B cell (primary cell): ENCODE measurements around the gene FGF5. TPM values are rescaled to one million over a fixed set of nuclear protein-coding genes. Genes with fewer than 3 reads are reported as not detected.

ENCODE experiments used
- ATAC-seq: fragments of 200-7000 bp; cut with Tn5 transposase; one replicate; pipeline ENCODE4 v1.10.0; 2021; ENCODE audit warnings: low read depth, mild to moderate bottlenecking, moderate number of reproducible peaks, moderate library complexity
- CTCF ChIA-PET: fragments of 350-600 bp; sonication (Branson Sonifier 250); formaldehyde crosslinking; loops from one replicate; lab custom pipeline; 2021; ENCODE audit warnings: antibody characterized with exemption, inconsistent platforms; lab: Charles Lee
- POLR2A ChIA-PET: fragments of 350-600 bp; sonication (Branson Sonifier 250); formaldehyde crosslinking; loops from one replicate; lab custom pipeline; 2021; ENCODE audit warnings: antibody characterized with exemption; lab: Charles Lee
- DNase-seq: peaks from one replicate; pipeline ENCODE4 v3.0.0; 2013
- H2AFZ ChIP-seq: 2 replicates; pipeline ENCODE4 v1.6.1; 2012; ENCODE audit warnings: mild to moderate bottlenecking, low read depth, low read length; ENCODE audit not compliant: insufficient read depth, poor library complexity, severe bottlenecking
- H3K27ac ChIP-seq, 2 donors: 1 replicate in 1 of 2; 2 replicates in 1 of 2; pipeline ENCODE4 v1.5.1; 2012 to 2013; ENCODE audit warnings: low read length in 2 of 2, mild to moderate bottlenecking in 2 of 2, moderate library complexity in 1 of 2
- H3K27me3 ChIP-seq, 4 experiments: fragments of 200-600 bp in 1 of 4; sonication (generic) in 1 of 4; replicated peaks in 1 of 4; 1 replicate in 2 of 4; 2 replicates in 2 of 4; pipeline versions ENCODE4 v1.6.1 to v1.7.0; 2013 to 2016; ENCODE audit warnings: low read length in 3 of 4, mild to moderate bottlenecking in 2 of 4, mixed read lengths in 1 of 4, moderate library complexity in 1 of 4; ENCODE audit not compliant: insufficient read depth in 4 of 4, control insufficient read depth in 3 of 4; ENCODE audit errors: control extremely low read depth in 1 of 4
- H3K36me3 ChIP-seq, 2 experiments: replicated peaks in 1 of 2; 1 replicate in 1 of 2; 2 replicates in 1 of 2; pipeline versions ENCODE4 v1.6.1 to v1.7.1; 2013; ENCODE audit warnings: low read length in 1 of 2; ENCODE audit not compliant: insufficient read depth in 2 of 2, control insufficient read depth in 1 of 2; ENCODE audit errors: control extremely low read depth in 1 of 2, extremely low read depth in 1 of 2
- H3K4me1 ChIP-seq, 2 donors: fragments of 200-600 bp in 1 of 2; sonication (generic) in 1 of 2; 1 replicate in 1 of 2; 2 replicates in 1 of 2; pipeline versions ENCODE4 v1.5.1 to v1.6.1; 2013 to 2017; ENCODE audit warnings: low read length in 2 of 2; ENCODE audit not compliant: control insufficient read depth in 2 of 2, insufficient read depth in 2 of 2
- H3K4me2 ChIP-seq: replicated peaks from 2 replicates; pipeline ENCODE3; 2012; ENCODE audit warnings: mild to moderate bottlenecking, low read depth, low read length; ENCODE audit not compliant: poor library complexity, severe bottlenecking
- H3K4me3 ChIP-seq, 5 experiments: fragments of 200-600 bp in 1 of 5; sonication (generic) in 1 of 5; 1 replicate in 3 of 5; 2 replicates in 2 of 5; pipeline versions ENCODE4 v1.5.1 to v1.7.0; 2011 to 2016; ENCODE audit warnings: low read length in 4 of 5, mild to moderate bottlenecking in 4 of 5, low read depth in 2 of 5, control low read depth in 1 of 5, moderate library complexity in 1 of 5; ENCODE audit not compliant: insufficient read depth in 1 of 5; ENCODE audit errors: control extremely low read depth in 1 of 5, extremely low read depth in 1 of 5
- H3K79me2 ChIP-seq: fragments of 200-600 bp; sonication (generic); one replicate; pipeline ENCODE4 v1.6.0; 2016; ENCODE audit warnings: low read length; ENCODE audit not compliant: control insufficient read depth, insufficient read depth
- H3K9ac ChIP-seq: fragments of 200-600 bp; sonication (generic); 2 replicates; pipeline ENCODE4 v1.6.1; 2017; ENCODE audit warnings: mild to moderate bottlenecking, low read length, moderate library complexity
- H3K9me3 ChIP-seq, 3 donors: one replicate each; pipeline versions ENCODE4 v1.6.1 to v1.7.1; 2013; ENCODE audit warnings: low read length in 2 of 3; ENCODE audit not compliant: control insufficient read depth in 2 of 3, insufficient read depth in 1 of 3; ENCODE audit errors: control extremely low read depth in 1 of 3
- H4K20me1 ChIP-seq: 2 replicates; pipeline ENCODE4 v1.6.0; 2012; ENCODE audit warnings: mild to moderate bottlenecking, low read length; ENCODE audit not compliant: insufficient read depth, control insufficient read depth, poor library complexity, severe bottlenecking
- H3K27ac Mint-ChIP-seq: one replicate; pipeline ENCODE4 v1.8.0; 2021; ENCODE audit warnings: mixed read lengths
- H3K27me3 Mint-ChIP-seq: one replicate; pipeline ENCODE4 v1.8.0; 2021; ENCODE audit warnings: mixed read lengths
- H3K4me1 Mint-ChIP-seq: one replicate; pipeline ENCODE4 v1.8.0; 2021; ENCODE audit warnings: mixed read lengths
- H3K4me3 Mint-ChIP-seq: one replicate; pipeline ENCODE4 v1.8.0; 2021; ENCODE audit warnings: mixed read lengths
- H3K9me3 Mint-ChIP-seq: one replicate; pipeline ENCODE4 v1.8.0; 2022; ENCODE audit warnings: mixed read lengths; ENCODE audit not compliant: insufficient read depth
- CTCF ChIP-seq: fragments of 200-600 bp; IDR thresholded peaks from one replicate; pipeline ENCODE4 v1.8.0; 2022; ENCODE audit warnings: antibody characterized with exemption, mild to moderate bottlenecking
- EZH2 ChIP-seq: IDR thresholded peaks from 2 replicates; pipeline ENCODE4 v1.6.1; 2012; ENCODE audit warnings: borderline replicate concordance, low read depth, mild to moderate bottlenecking, moderate library complexity, low read length; ENCODE audit not compliant: insufficient read depth, poor library complexity, severe bottlenecking
- WGBS: methylation state at CpG from one replicate; pipeline ENCODE4 v1.1.5; 2013; ENCODE audit warnings: missing lambda C conversion rate; ENCODE audit not compliant: insufficient coverage; 5-methylcytosine and 5-hydroxymethylcytosine counted together
- intact Hi-C: fragments of 100-400 bp; cut with micrococcal nuclease; formaldehyde crosslinking; loops from one replicate; pipeline ENCODE4 v1.10.0; 2022
- polyA plus RNA-seq: library from polyadenylated mRNA; depleted of rRNA; stranded (reverse); fragments of >200 nt; gene quantifications from 2 replicates; pipeline ENCODE4 v1.2.3, GENCODE V29; 2012
- total RNA-seq, 2 donors: library from RNA; stranded (reverse); fragments of 120-200 nt in 1 of 2; gene quantifications; 1 replicate in 1 of 2; 2 replicates in 1 of 2; pipeline versions ENCODE4 v1.2.3 to v1.2.4, GENCODE V29; 2013 to 2022

The FGF5 gene
- total and polyA plus RNA-seq, 2 donors (not counting 1 experiment from before 2014, with no cell fraction given), result 0.01 TPM; not detected in 1

- POLR2A ChIA-PET, result no interaction called here
- H3K4me2 ChIP-seq, result no peak overlapping the region
- Mint-ChIP-seq H3K4me1 (peaks cover 38% of the 10 kb centered on the region), H3K27me3 (peaks cover 89% of the 10 kb centered on the region), H3K27ac (no peak overlapping the region), H3K4me3 (no peak overlapping the region), H3K9me3 (no peaks in the 10 kb centered on the region)
- H3K79me2 ChIP-seq, result no peaks in the 10 kb centered on the region
- no peak overlapping the region for H3K9ac ChIP-seq
- WGBS, result 48% methylated on average over 35 of the region's 36 CpGs
- peaks cover 0 to 14% (median 1%) of the 10 kb centered on the region in 3 donors for H3K9me3 ChIP-seq
- H2AFZ ChIP-seq, result no peak overlapping the region
- intact Hi-C loops, result no loop called here
- H3K4me3 ChIP-seq, result no peak overlapping the region
- DNase-seq, result no peak
- peaks cover 23 to 37% of the 10 kb centered on the region in 2 donors for H3K4me1 ChIP-seq
- no peaks in the 10 kb centered on the region for H4K20me1 ChIP-seq
- H3K36me3 ChIP-seq, result no peaks in the 10 kb centered on the region
- H3K27me3 ChIP-seq, result peaks cover 0 to 59% (median 38%) of the 10 kb centered on the region in 4 experiments
- ATAC-seq, result no peak
- no peak overlapping the region for H3K27ac ChIP-seq
- CTCF ChIA-PET, result no interaction called here
- no peak for TF ChIP-seq EZH2
- TF ChIP-seq CTCF, result no peak
These were observed 2.7 kb upstream of the FGF5 start for GRCh38 chr4:80263541-80264351.

- no peak for DNase-seq
- Histone ChIP-seq H3K4me2 (no peak overlapping the region), H3K9ac (no peak overlapping the region), H2AFZ (no peak overlapping the region), H3K79me2 (no peaks in the 10 kb centered on the region), H3K9me3 (peaks cover 0 to 14% (median 1%) of the 10 kb centered on the region in 3 donors), H4K20me1 (no peaks in the 10 kb centered on the region), H3K27ac (no peak overlapping the region), H3K36me3 (no peaks in the 10 kb centered on the region), H3K27me3 (peaks cover 0 to 60% (median 39%) of the 10 kb centered on the region in 4 experiments), H3K4me1 (peaks cover 23 to 37% of the 10 kb centered on the region in 2 donors), H3K4me3 (no peak overlapping the region)
- Mint-ChIP-seq H3K4me3 (no peak overlapping the region), H3K4me1 (peaks cover 40% of the 10 kb centered on the region), H3K27me3 (peaks cover 90% of the 10 kb centered on the region), H3K9me3 (no peaks in the 10 kb centered on the region), H3K27ac (no peak overlapping the region)
- intact Hi-C loops, result no loop called here
- POLR2A ChIA-PET, result no interaction called here
- CTCF ChIA-PET, result no interaction called here
- no peak for ATAC-seq
- TF ChIP-seq CTCF (no peak), EZH2 (no peak)
- 26% methylated on average over 4 of the region's 4 CpGs for WGBS
These were observed 2.2 kb upstream of the FGF5 start for GRCh38 chr4:80264352-80264647.
